HepG2 (cell line): ENCODE data around the gene SMAD6. TPM values are rescaled to one million over a fixed set of nuclear protein-coding genes. Genes with fewer than 3 reads are reported as not detected.

Experiments used
- DMAP1 ChIP-seq: IDR thresholded peaks from 2 replicates; pipeline ENCODE4 v1.6.1; 2016
- GABPB1 ChIP-seq: IDR thresholded peaks from 2 replicates; pipeline ENCODE4 v1.6.1; 2016; ENCODE audit warnings: mild to moderate bottlenecking, missing genetic modification reagents, moderate library complexity, missing compliant biosample characterization
- IRF2 ChIP-seq: IDR thresholded peaks from 2 replicates; pipeline ENCODE4 v1.6.1; 2018; ENCODE audit warnings: missing genetic modification reagents, missing compliant biosample characterization
- KDM2A ChIP-seq: sonication (generic); formaldehyde crosslinking; IDR thresholded peaks from 2 replicates; pipeline ENCODE4 v1.4.0; 2020; ENCODE audit warnings: low read depth, missing genetic modification reagents, borderline replicate concordance
- KLF6 ChIP-seq: IDR thresholded peaks from 2 replicates; pipeline ENCODE4 v1.8.0; 2016; ENCODE audit warnings: missing biosample characterization, missing genetic modification reagents
- MEIS1 ChIP-seq: sonication (generic); formaldehyde crosslinking; IDR thresholded peaks from 2 replicates; pipeline ENCODE4 v1.9.0; 2021; ENCODE audit warnings: mild to moderate bottlenecking, missing genetic modification reagents, moderate library complexity, borderline replicate concordance
- NR1H2 ChIP-seq: sonication (generic); formaldehyde crosslinking; IDR thresholded peaks from 2 replicates; pipeline ENCODE4 v1.8.1; 2022; ENCODE audit warnings: low read depth, missing genetic modification reagents, borderline replicate concordance
- RBFOX2 ChIP-seq: fragments of 200-400 bp; formaldehyde crosslinking; IDR thresholded peaks from 2 replicates; pipeline ENCODE4 v1.6.1; 2017; ENCODE audit warnings: low read depth, mild to moderate bottlenecking, low read length
- TBL1XR1 ChIP-seq: fragments of 150-350 bp; IDR thresholded peaks from 2 replicates; pipeline ENCODE4 v1.6.1; 2014; ENCODE audit warnings: borderline replicate concordance, low read length; ENCODE audit not compliant: partially characterized antibody
- TBX2 ChIP-seq: sonication (generic); formaldehyde crosslinking; IDR thresholded peaks from 2 replicates; pipeline ENCODE4 v1.5.0; 2020; ENCODE audit warnings: missing genetic modification reagents, mild to moderate bottlenecking, borderline replicate concordance
- TFDP2 ChIP-seq: sonication (generic); formaldehyde crosslinking; IDR thresholded peaks from 2 replicates; pipeline ENCODE4 v1.4.0; 2020; ENCODE audit warnings: missing genetic modification reagents
- YEATS4 ChIP-seq: sonication (generic); formaldehyde crosslinking; IDR thresholded peaks from 2 replicates; pipeline ENCODE4 v1.4.0; 2020; ENCODE audit warnings: missing genetic modification reagents, borderline replicate concordance
- ZBTB2 ChIP-seq: sonication (generic); formaldehyde crosslinking; IDR thresholded peaks from 2 replicates; pipeline ENCODE4 v1.8.0; 2022; ENCODE audit warnings: low read depth, missing genetic modification reagents
- ZC3H4 ChIP-seq: sonication (generic); formaldehyde crosslinking; IDR thresholded peaks from 2 replicates; pipeline ENCODE4 v1.4.0; 2020; ENCODE audit warnings: missing genetic modification reagents, borderline replicate concordance
- ZNF101 ChIP-seq: sonication (generic); formaldehyde crosslinking; IDR thresholded peaks from 2 replicates; pipeline ENCODE4 v1.4.0; 2020; ENCODE audit warnings: mild to moderate bottlenecking, low read depth, missing genetic modification reagents, borderline replicate concordance
- ZNF232 ChIP-seq: sonication (generic); formaldehyde crosslinking; IDR thresholded peaks from 2 replicates; pipeline ENCODE4 v1.4.0; 2020; ENCODE audit warnings: missing genetic modification reagents, borderline replicate concordance
- ZNF552 ChIP-seq: sonication (generic); formaldehyde crosslinking; IDR thresholded peaks from 2 replicates; pipeline ENCODE4 v1.9.0; 2022; ENCODE audit warnings: missing genetic modification reagents, mild to moderate bottlenecking, borderline replicate concordance
- ZNF740 ChIP-seq: sonication (generic); formaldehyde crosslinking; IDR thresholded peaks from 2 replicates; pipeline ENCODE4 v1.4.0; 2020; ENCODE audit warnings: missing genetic modification reagents
- ZNF772 ChIP-seq: sonication (generic); formaldehyde crosslinking; IDR thresholded peaks from 2 replicates; pipeline ENCODE4 v1.5.0; 2020; ENCODE audit warnings: mild to moderate bottlenecking, missing genetic modification reagents
- ZNF781 ChIP-seq: sonication (generic); formaldehyde crosslinking; IDR thresholded peaks from 2 replicates; pipeline ENCODE4 v1.5.1; 2020; ENCODE audit warnings: borderline replicate concordance, mild to moderate bottlenecking, missing genetic modification reagents; ENCODE audit errors: not compliant biosample characterization
- ZNF839 ChIP-seq: sonication (generic); formaldehyde crosslinking; IDR thresholded peaks from 2 replicates; pipeline ENCODE4 v1.4.0; 2020; ENCODE audit warnings: missing genetic modification reagents, mild to moderate bottlenecking, borderline replicate concordance
- polyA plus RNA-seq, 8 experiments: library from polyadenylated mRNA; depleted of rRNA in 3 of 8; stranded (reverse) in 7 of 8; unstranded in 1 of 8; fragments of >200 nt; fragmentation: Illumina TruSeq in 4 of 8; extraction: Trizol in 4 of 8; gene quantifications; 2 replicates each; pipeline versions ENCODE4 v1.2.1 to v1.2.3, GENCODE V29; 2011 to 2016; ENCODE audit warnings: low read depth in 4 of 8, missing spikeins in 1 of 8, mixed read lengths in 1 of 8; ENCODE audit not compliant: insufficient read depth in 1 of 8
- total RNA-seq, 5 experiments: library from RNA; depleted of rRNA; stranded (reverse); fragments of >200 nt; fragmentation: Illumina TruSeq; extraction: Trizol; gene quantifications; 2 replicates each; pipeline ENCODE4 v1.2.3, GENCODE V29; 2016; ENCODE audit warnings: low read depth in 1 of 5

Gene SMAD6
- total and polyA plus RNA-seq, 2 of the 13 experiments (the other 11 are each of a cell fraction or from before 2014, with no cell fraction given) = 3.3 to 4.4 TPM

GRCh38 chr15:66702787-66703539 lies 927 bp downstream of the SMAD6 start (continued):
- peak; percentile 53; the same call in 1 of the 2 replicates for TF ChIP-seq TFDP2 (CRISPR knock-in tag)
- TF ChIP-seq KDM2A (CRISPR knock-in tag) = peak; percentile 64; the same call in 1 of the 2 replicates
- TF ChIP-seq IRF2 (CRISPR knock-in tag) = no peak
- TF ChIP-seq ZNF839 (CRISPR knock-in tag) = 0 out of 2 replicates have a peak, but pooled peaks have one; percentile 43
- TF ChIP-seq TBX2 (CRISPR knock-in tag) = 0 out of 2 replicates have a peak, but pooled peaks have one; percentile 16
- peak; percentile 52; the same call in 1 of the 2 replicates for TF ChIP-seq ZNF552 (CRISPR knock-in tag)
- TF ChIP-seq MEIS1 (CRISPR knock-in tag) = 0 out of 2 replicates have a peak, but pooled peaks have one; percentile 57
- no peak for TF ChIP-seq ZC3H4 (CRISPR knock-in tag)
- TF ChIP-seq YEATS4 (CRISPR knock-in tag) = 0 out of 2 replicates have a peak, but pooled peaks have one; percentile 20
- TF ChIP-seq RBFOX2 = 0 out of 2 replicates have a peak, but pooled peaks have one; percentile 17
- no peak for TF ChIP-seq ZNF232
- TF ChIP-seq ZNF781 (CRISPR knock-in tag) = peak; percentile 39
- TF ChIP-seq ZBTB2 (CRISPR knock-in tag) = no peak
- TF ChIP-seq TBL1XR1 = no peak
- no peak for TF ChIP-seq NR1H2 (CRISPR knock-in tag)
- no peak for TF ChIP-seq ZNF101 (CRISPR knock-in tag)
- TF ChIP-seq GABPB1 (CRISPR knock-in tag) = peak; percentile 37; the same call in 1 of the 2 replicates
- no peak for TF ChIP-seq DMAP1 (CRISPR knock-in tag)
- TF ChIP-seq ZNF772 (CRISPR knock-in tag) = peak; percentile 23; the same call in 1 of the 2 replicates
- TF ChIP-seq KLF6 = no peak
- 0 out of 2 replicates have a peak, but pooled peaks have one; percentile 56 for TF ChIP-seq ZNF740
